ENCODE results near the gene ABLIM2. TPM values are rescaled to one million over a fixed set of nuclear protein-coding genes. Genes with fewer than 3 reads are reported as not detected.

The ABLIM2 gene
- polyA plus RNA-seq, 2 donors: 12.4 to 14.4 TPM

- H3K27me3 ChIP-seq (ENCODE audit: control insufficient read depth in 1 of 2, insufficient read depth in 2 of 2, low read length in 2 of 2): no peaks in the 10 kb centered on the region
- peaks cover 0 to 3% of the 10 kb centered on the region in 2 donors for H3K36me3 ChIP-seq (ENCODE audit: control insufficient read depth in 2 of 2, insufficient read depth in 2 of 2, low read length in 1 of 2)
- H3K4me3 ChIP-seq (ENCODE audit: low read depth in 1 of 2, low read length in 2 of 2): no peak overlapping the region
- H3K9me3 ChIP-seq (ENCODE audit: control insufficient read depth in 2 of 2, insufficient read depth in 1 of 2, low read depth in 1 of 2, low read length in 1 of 2): no peaks in the 10 kb centered on the region
- no peaks in the 10 kb centered on the region for H3K4me1 ChIP-seq (ENCODE audit: control insufficient read depth in 2 of 2, insufficient read depth in 2 of 2, low read length in 1 of 2)
- WGBS, 2 donors: 83 to 97% methylated on average over 7 of the region's 7 CpGs
- H3K27ac ChIP-seq (ENCODE audit: low read depth in 2 of 2, low read length in 1 of 2): no peak overlapping the region
Observed at GRCh38 chr4:7995135-7995534, 163.5 kb downstream of the ABLIM2 start.

DNA sequence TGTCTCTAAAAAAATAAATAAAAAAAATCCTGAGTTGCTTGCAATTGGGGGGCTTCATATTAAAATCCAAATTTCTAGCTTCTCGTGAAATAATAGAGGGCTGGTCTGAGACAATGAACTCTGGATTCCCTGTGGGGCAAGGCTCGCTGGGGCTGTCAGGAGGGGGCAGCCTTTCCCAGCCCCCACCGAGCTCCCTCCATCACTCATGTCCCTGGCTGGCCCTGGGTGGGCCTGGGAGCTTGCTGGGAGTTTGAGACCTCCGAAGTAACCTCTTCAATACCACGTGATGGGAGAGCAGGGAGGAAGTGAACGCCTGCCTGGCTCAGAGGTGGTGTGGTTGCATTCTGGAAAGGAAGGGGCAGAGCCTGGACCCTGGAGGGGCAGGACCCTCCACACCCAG is 164.9 kb downstream of the ABLIM2 start:
- H3K36me3 ChIP-seq (ENCODE audit: control insufficient read depth in 2 of 2, insufficient read depth in 2 of 2, low read length in 1 of 2): peaks cover 0 to 3% of the 10 kb centered on the region in 2 donors

DNA sequence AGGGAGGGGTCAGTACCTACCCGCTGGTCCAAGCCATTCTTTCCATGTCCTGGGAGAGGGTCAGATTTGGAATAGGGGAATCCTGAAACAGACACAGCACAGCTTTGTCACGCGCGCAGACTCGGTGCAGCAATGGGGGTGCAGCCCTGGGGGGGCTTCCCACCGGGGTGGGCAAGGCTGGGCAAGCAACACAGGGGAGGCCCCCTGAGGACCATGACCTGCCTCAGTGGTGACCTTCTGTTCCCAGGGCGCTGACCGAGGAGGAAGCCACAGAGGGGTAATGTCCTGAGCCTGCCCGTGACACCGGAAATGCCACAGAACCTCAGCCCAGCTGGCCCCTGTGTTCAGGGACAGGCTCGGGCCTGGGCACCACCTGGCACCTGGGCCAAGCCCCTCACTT is 165.8 kb downstream of the ABLIM2 start:
- 83 to 87% methylated on average over 11 of the region's 11 CpGs for WGBS, 2 donors
- peaks cover 0 to 3% of the 10 kb centered on the region in 2 donors for H3K36me3 ChIP-seq (ENCODE audit: control insufficient read depth in 2 of 2, insufficient read depth in 2 of 2, low read length in 1 of 2)
- H3K4me3 ChIP-seq (ENCODE audit: low read depth in 1 of 2, low read length in 2 of 2): no peak overlapping the region

More for the DNA sequence above, 164.9 kb downstream of the ABLIM2 start:
- Histone ChIP-seq H3K27ac (ENCODE audit: low read depth in 2 of 2, low read length in 1 of 2) (no peak overlapping the region), H3K9me3 (ENCODE audit: control insufficient read depth in 2 of 2, insufficient read depth in 1 of 2, low read depth in 1 of 2, low read length in 1 of 2) (no peaks in the 10 kb centered on the region), H3K4me3 (ENCODE audit: low read depth in 1 of 2, low read length in 2 of 2) (no peak overlapping the region), H3K4me1 (ENCODE audit: control insufficient read depth in 2 of 2, insufficient read depth in 2 of 2, low read length in 1 of 2) (no peaks in the 10 kb centered on the region), H3K27me3 (ENCODE audit: control insufficient read depth in 1 of 2, insufficient read depth in 2 of 2, low read length in 2 of 2) (no peaks in the 10 kb centered on the region)
- WGBS, 2 donors: 75 to 81% methylated on average over 6 of the region's 6 CpGs

GRCh38 chr4:7990807-7991459 is 167.7 kb downstream of the ABLIM2 start:
- Histone ChIP-seq H3K36me3 (ENCODE audit: control insufficient read depth in 2 of 2, insufficient read depth in 2 of 2, low read length in 1 of 2) (peaks cover 0 to 3% of the 10 kb centered on the region in 2 donors), H3K27me3 (ENCODE audit: control insufficient read depth in 1 of 2, insufficient read depth in 2 of 2, low read length in 2 of 2) (no peaks in the 10 kb centered on the region), H3K27ac (ENCODE audit: low read depth in 2 of 2, low read length in 1 of 2) (no peak overlapping the region), H3K4me3 (ENCODE audit: low read depth in 1 of 2, low read length in 2 of 2) (no peak overlapping the region), H3K9me3 (ENCODE audit: control insufficient read depth in 2 of 2, insufficient read depth in 1 of 2, low read depth in 1 of 2, low read length in 1 of 2) (no peaks in the 10 kb centered on the region), H3K4me1 (ENCODE audit: control insufficient read depth in 2 of 2, insufficient read depth in 2 of 2, low read length in 1 of 2) (peaks cover 0 to under 1% of the 10 kb centered on the region in 2 donors)
- WGBS, 2 donors: 87 to 90% methylated on average over 10 of the region's 10 CpGs

More for the DNA sequence above, 165.8 kb downstream of the ABLIM2 start:
- no peaks in the 10 kb centered on the region for H3K4me1 ChIP-seq (ENCODE audit: control insufficient read depth in 2 of 2, insufficient read depth in 2 of 2, low read length in 1 of 2)
- H3K9me3 ChIP-seq (ENCODE audit: control insufficient read depth in 2 of 2, insufficient read depth in 1 of 2, low read depth in 1 of 2, low read length in 1 of 2): no peaks in the 10 kb centered on the region
- no peaks in the 10 kb centered on the region for H3K27me3 ChIP-seq (ENCODE audit: control insufficient read depth in 1 of 2, insufficient read depth in 2 of 2, low read length in 2 of 2)
- H3K27ac ChIP-seq (ENCODE audit: low read depth in 2 of 2, low read length in 1 of 2): no peak overlapping the region

- Histone ChIP-seq H3K27me3 (ENCODE audit: control insufficient read depth in 1 of 2, insufficient read depth in 2 of 2, low read length in 2 of 2) (no peaks in the 10 kb centered on the region), H3K27ac (ENCODE audit: low read depth in 2 of 2, low read length in 1 of 2) (no peak overlapping the region), H3K9me3 (ENCODE audit: control insufficient read depth in 2 of 2, insufficient read depth in 1 of 2, low read depth in 1 of 2, low read length in 1 of 2) (no peaks in the 10 kb centered on the region), H3K36me3 (ENCODE audit: control insufficient read depth in 2 of 2, insufficient read depth in 2 of 2, low read length in 1 of 2) (peaks cover 0 to 3% of the 10 kb centered on the region in 2 donors), H3K4me3 (ENCODE audit: low read depth in 1 of 2, low read length in 2 of 2) (no peak overlapping the region), H3K4me1 (ENCODE audit: control insufficient read depth in 2 of 2, insufficient read depth in 2 of 2, low read length in 1 of 2) (peaks cover 0 to 3% of the 10 kb centered on the region in 2 donors)
- WGBS, 2 donors: 52 to 72% methylated on average over 2 of the region's 2 CpGs
Observed at GRCh38 chr4:7989654-7990053, 169.0 kb downstream of the ABLIM2 start.

DNA sequence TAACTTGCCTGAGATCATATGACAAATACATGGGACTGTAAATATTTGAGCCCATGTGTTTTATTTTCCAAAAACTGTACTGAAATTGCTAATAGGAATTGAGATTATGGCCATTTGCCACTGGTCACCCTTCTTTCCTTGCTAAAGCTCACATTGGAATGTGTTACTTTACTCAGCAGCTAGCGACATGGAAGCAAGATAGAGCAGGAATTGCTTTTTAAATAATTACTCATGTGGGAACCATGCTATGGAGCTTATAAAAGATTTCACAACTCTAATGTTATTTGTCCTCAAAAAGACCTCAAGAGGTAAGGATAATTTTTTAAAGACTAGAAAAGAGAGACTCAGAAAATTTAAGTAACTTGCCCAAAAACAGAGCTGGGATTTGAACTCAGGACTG is 170.2 kb downstream of the ABLIM2 start:
- Histone ChIP-seq H3K27me3 (ENCODE audit: control insufficient read depth in 1 of 2, insufficient read depth in 2 of 2, low read length in 2 of 2) (no peaks in the 10 kb centered on the region), H3K27ac (ENCODE audit: low read depth in 2 of 2, low read length in 1 of 2) (no peak overlapping the region), H3K4me3 (ENCODE audit: low read depth in 1 of 2, low read length in 2 of 2) (no peak overlapping the region), H3K36me3 (ENCODE audit: control insufficient read depth in 2 of 2, insufficient read depth in 2 of 2, low read length in 1 of 2) (peaks cover 0 to 3% of the 10 kb centered on the region in 2 donors), H3K4me1 (ENCODE audit: control insufficient read depth in 2 of 2, insufficient read depth in 2 of 2, low read length in 1 of 2) (peaks cover 0 to 3% of the 10 kb centered on the region in 2 donors), H3K9me3 (ENCODE audit: control insufficient read depth in 2 of 2, insufficient read depth in 1 of 2, low read depth in 1 of 2, low read length in 1 of 2) (no peaks in the 10 kb centered on the region)
- WGBS, 2 donors: 60 to 82% methylated on average over 1 of the region's 1 CpG

DNA sequence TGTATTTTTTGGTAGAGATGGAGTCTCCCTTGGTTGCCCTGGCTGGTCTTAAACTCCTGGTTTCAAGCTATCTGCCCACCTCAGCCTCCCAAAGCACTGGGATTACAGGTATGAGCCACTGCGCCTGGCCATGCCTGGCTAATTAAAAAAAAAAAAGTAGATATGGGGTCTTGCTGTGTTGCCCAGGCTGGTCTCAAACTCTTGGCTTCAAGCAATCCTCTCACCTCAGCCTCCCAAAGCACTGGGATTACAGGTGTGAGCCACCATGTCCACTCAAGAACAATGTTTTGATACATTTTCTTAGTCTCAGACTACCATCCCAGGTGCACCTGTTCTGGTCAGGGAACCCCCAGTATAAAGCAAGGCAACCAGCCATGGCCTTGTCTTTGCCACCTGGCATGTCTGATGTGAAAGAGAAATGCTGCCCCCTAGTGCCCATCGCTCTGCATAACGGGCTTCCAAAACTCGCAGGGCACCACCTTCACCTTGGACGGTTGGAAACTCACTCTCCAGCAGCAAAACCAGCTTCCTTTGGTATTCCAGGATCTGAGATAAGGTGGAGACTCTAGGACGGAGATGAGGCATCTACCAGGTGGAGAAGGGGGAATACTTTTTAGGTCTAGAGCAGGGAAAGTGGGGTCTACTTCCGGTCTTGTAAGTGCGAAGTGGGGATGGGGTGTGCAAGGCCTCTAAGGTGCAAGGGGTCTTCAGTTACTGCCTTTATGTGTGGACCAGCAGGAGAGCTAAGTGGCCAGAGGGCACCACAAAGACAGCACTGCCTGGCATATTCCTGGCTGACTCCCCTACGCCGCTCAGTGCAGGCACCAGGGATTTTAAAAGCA is 171.2 kb downstream of the ABLIM2 start:
- H3K36me3 ChIP-seq (ENCODE audit: control insufficient read depth in 2 of 2, insufficient read depth in 2 of 2, low read length in 1 of 2): no peaks in the 10 kb centered on the region
- no peaks in the 10 kb centered on the region for H3K9me3 ChIP-seq (ENCODE audit: control insufficient read depth in 2 of 2, insufficient read depth in 1 of 2, low read depth in 1 of 2, low read length in 1 of 2)
- no peak overlapping the region for H3K4me3 ChIP-seq (ENCODE audit: low read depth in 1 of 2, low read length in 2 of 2)
- H3K27ac ChIP-seq (ENCODE audit: low read depth in 2 of 2, low read length in 1 of 2): no peak overlapping the region
- WGBS, 2 donors: 50 to 52% methylated on average over 10 of the region's 10 CpGs
- H3K4me1 ChIP-seq (ENCODE audit: control insufficient read depth in 2 of 2, insufficient read depth in 2 of 2, low read length in 1 of 2): peaks cover 0 to 3% of the 10 kb centered on the region in 2 donors
- no peaks in the 10 kb centered on the region for H3K27me3 ChIP-seq (ENCODE audit: control insufficient read depth in 1 of 2, insufficient read depth in 2 of 2, low read length in 2 of 2)

DNA sequence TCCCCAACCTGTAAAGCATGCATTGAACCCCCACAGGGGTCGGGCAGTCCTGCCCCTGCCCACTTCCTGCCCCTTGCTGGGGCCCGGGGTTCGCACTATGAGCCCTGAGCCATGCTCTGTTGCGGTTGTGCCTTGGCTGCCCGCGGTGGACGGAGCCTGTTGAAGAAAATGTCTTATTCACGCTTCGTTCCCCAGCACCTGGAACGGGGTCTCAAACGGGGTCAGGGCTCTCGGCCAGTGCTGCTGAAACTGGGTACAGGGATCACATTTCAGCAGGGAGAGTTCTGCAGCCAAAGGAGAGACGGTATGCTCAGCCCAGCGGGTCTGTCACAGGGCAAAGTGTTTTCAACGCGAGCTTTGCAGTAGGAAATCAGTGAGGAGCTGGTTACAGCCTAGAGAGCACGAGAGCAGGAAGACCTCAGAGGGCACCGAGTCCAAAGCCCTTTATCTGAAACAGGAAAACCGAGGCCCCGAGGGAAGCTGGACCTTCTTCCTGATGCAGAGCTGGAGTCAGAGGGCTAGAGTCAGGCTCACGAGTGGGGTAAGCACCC is 172.6 kb downstream of the ABLIM2 start:
- Histone ChIP-seq H3K4me1 (ENCODE audit: control insufficient read depth in 2 of 2, insufficient read depth in 2 of 2, low read length in 1 of 2) (peaks cover 0 to 3% of the 10 kb centered on the region in 2 donors), H3K27ac (ENCODE audit: low read depth in 2 of 2, low read length in 1 of 2) (no peak overlapping the region), H3K36me3 (ENCODE audit: control insufficient read depth in 2 of 2, insufficient read depth in 2 of 2, low read length in 1 of 2) (no peaks in the 10 kb centered on the region), H3K27me3 (ENCODE audit: control insufficient read depth in 1 of 2, insufficient read depth in 2 of 2, low read length in 2 of 2) (no peaks in the 10 kb centered on the region), H3K9me3 (ENCODE audit: control insufficient read depth in 2 of 2, insufficient read depth in 1 of 2, low read depth in 1 of 2, low read length in 1 of 2) (no peaks in the 10 kb centered on the region), H3K4me3 (ENCODE audit: low read depth in 1 of 2, low read length in 2 of 2) (no peak overlapping the region)
- 43 to 54% methylated on average over 21 of the region's 21 CpGs for WGBS, 2 donors

DNA sequence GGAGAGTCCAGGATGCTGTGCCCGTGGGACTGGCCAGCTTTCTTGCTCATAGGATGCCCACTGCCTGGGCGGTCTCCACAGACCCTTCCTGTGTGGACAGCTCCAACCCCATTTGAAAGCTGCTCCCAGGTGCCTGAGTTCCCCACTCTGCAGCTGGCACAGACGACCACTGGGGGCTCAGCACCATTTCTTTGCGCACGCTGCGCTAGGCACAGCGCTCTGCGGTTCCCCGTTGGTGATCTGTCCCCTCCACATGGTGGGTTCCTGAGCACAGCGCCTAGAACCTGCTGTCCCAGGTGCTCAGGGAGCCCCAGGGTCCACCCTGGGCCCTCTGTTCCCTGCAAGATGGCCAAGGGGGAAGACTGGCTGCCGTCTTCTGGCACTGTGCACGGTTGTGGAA is 173.5 kb downstream of the ABLIM2 start:
- Histone ChIP-seq H3K27me3 (ENCODE audit: control insufficient read depth in 1 of 2, insufficient read depth in 2 of 2, low read length in 2 of 2) (no peaks in the 10 kb centered on the region), H3K4me1 (ENCODE audit: control insufficient read depth in 2 of 2, insufficient read depth in 2 of 2, low read length in 1 of 2) (peaks cover 0 to 3% of the 10 kb centered on the region in 2 donors), H3K9me3 (ENCODE audit: control insufficient read depth in 2 of 2, insufficient read depth in 1 of 2, low read depth in 1 of 2, low read length in 1 of 2) (no peaks in the 10 kb centered on the region), H3K4me3 (ENCODE audit: low read depth in 1 of 2, low read length in 2 of 2) (no peak overlapping the region), H3K27ac (ENCODE audit: low read depth in 2 of 2, low read length in 1 of 2) (no peak overlapping the region), H3K36me3 (ENCODE audit: control insufficient read depth in 2 of 2, insufficient read depth in 2 of 2, low read length in 1 of 2) (no peaks in the 10 kb centered on the region)
- WGBS, 2 donors: 92 to 94% methylated on average over 12 of the region's 12 CpGs

Data from esophagus (tissue), 2 donors.